ENCODE measurements around the gene PRKAR2B.
"Not testable (repeated sequence)": the region's sequence is repeated elsewhere in the genome, so short reads cannot be mapped to it uniquely, and the experiment has no call there.

The PRKAR2B gene

DNA sequence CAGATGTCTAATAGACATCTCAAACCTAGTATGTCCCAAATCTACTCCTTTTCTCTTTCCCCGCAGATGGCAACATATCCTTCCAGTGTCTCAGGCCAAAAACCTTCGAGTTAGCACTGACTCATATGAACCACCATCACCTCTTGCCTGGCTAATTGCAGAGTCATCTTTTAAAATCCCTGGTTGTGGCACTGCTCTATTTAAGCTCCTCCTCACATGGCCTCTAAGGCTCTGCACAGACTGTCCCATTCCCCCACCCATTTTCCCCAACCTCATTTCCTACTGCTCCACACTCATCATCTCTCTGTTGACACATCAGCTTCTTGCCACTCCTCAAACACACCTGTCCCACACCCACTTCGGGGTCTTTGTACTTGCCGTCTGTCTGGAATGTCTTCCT lies 107.5 kb downstream of the PRKAR2B start:
- Histone ChIP-seq H3K4me3 (ENCODE audit: low read depth in 1 of 2, low read length in 2 of 2) (no peak overlapping the region), H3K27ac (ENCODE audit: low read depth, low read length) (no peak overlapping the region), H3K9me3 (ENCODE audit: control insufficient read depth in 1 of 2, low read length in 2 of 2) (no peaks in the 10 kb centered on the region), H3K27me3 (ENCODE audit: control insufficient read depth in 1 of 2, insufficient read depth in 2 of 2, low read length in 2 of 2) (no peaks in the 10 kb centered on the region), H3K4me1 (ENCODE audit: control insufficient read depth in 1 of 2, insufficient read depth in 2 of 2, low read length in 2 of 2) (no peaks in the 10 kb centered on the region), H3K9ac (ENCODE audit: low read depth in 1 of 2, low read length in 2 of 2) (no peak overlapping the region), H3K36me3 (ENCODE audit: control insufficient read depth in 1 of 2, insufficient read depth in 2 of 2, low read length in 2 of 2) (no peaks in the 10 kb centered on the region)

DNA sequence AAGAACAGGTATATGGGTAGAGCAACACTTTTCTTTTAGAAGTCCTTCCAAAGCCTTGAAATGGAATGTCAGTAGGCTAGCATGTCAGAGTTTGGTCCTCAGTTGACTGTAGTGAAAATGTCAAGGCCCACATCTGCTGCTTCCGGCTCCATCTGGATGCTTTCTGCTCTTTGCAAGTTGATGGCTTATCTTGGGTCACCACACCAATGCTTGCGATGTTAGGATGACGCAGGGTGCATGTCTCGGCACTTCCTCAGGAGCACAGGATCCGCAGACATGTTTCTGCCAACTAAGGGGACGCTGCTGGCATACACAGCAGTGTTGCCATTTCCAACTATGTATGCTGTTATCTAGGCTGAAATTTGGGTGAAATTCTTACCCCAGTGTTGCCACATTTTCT lies 110.3 kb downstream of the PRKAR2B start:
- Histone ChIP-seq H3K27ac (ENCODE audit: low read depth, low read length) (no peak overlapping the region), H3K9ac (ENCODE audit: low read depth in 1 of 2, low read length in 2 of 2) (no peak overlapping the region), H3K27me3 (ENCODE audit: control insufficient read depth in 1 of 2, insufficient read depth in 2 of 2, low read length in 2 of 2) (no peaks in the 10 kb centered on the region), H3K9me3 (ENCODE audit: control insufficient read depth in 1 of 2, low read length in 2 of 2) (no peaks in the 10 kb centered on the region), H3K36me3 (ENCODE audit: control insufficient read depth in 1 of 2, insufficient read depth in 2 of 2, low read length in 2 of 2) (no peaks in the 10 kb centered on the region), H3K4me3 (ENCODE audit: low read depth in 1 of 2, low read length in 2 of 2) (no peak overlapping the region), H3K4me1 (ENCODE audit: control insufficient read depth in 1 of 2, insufficient read depth in 2 of 2, low read length in 2 of 2) (no peaks in the 10 kb centered on the region)

DNA sequence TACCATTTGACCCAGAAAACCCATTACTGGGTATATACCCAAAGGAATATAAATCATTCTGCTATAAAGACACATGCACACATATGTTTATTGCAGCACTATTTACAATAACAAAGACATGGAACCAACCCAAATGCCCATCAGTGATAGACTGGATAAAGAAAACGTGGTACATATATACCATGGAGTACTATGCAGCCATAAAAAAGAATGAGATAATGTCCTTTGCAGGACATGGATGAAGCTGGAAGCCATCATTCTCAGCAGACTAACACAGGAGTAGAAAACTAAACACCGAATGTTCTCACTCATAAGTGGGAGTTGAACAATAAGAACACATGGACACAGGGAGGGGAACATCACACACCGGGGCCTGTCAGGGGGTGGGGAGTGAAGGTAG lies 111.2 kb downstream of the PRKAR2B start:
- H3K4me3 ChIP-seq (ENCODE audit: low read depth in 1 of 2, low read length in 2 of 2); H3K4me1 ChIP-seq (ENCODE audit: control insufficient read depth in 1 of 2, insufficient read depth in 2 of 2, low read length in 2 of 2); H3K9me3 ChIP-seq (ENCODE audit: control insufficient read depth in 1 of 2, low read length in 2 of 2); H3K27me3 ChIP-seq (ENCODE audit: control insufficient read depth in 1 of 2, insufficient read depth in 2 of 2, low read length in 2 of 2); H3K27ac ChIP-seq (ENCODE audit: low read depth, low read length); H3K36me3 ChIP-seq (ENCODE audit: control insufficient read depth in 1 of 2, insufficient read depth in 2 of 2, low read length in 2 of 2); H3K9ac ChIP-seq (ENCODE audit: low read depth in 1 of 2, low read length in 2 of 2): not testable (repeated sequence)

DNA sequence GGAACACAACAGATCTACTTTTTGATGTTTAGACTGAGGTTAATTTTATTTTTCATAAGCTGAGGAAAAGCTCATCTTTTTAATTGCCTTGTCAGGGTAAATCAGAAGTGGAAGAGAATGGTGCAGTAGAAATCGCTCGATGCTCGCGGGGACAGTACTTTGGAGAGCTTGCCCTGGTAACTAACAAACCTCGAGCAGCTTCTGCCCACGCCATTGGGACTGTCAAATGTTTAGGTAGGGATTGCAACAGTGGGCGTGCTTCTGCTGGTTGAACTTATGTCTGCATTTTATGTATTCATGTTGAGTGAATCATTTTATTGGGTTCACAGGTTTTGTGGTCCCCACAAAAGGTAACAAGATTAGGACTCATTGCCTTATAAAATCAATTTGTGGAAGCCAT lies 112.6 kb downstream of the PRKAR2B start:
- Histone ChIP-seq H3K9me3 (ENCODE audit: control insufficient read depth in 1 of 2, low read length in 2 of 2) (no peaks in the 10 kb centered on the region), H3K4me3 (ENCODE audit: low read depth in 1 of 2, low read length in 2 of 2) (no peak overlapping the region), H3K27me3 (ENCODE audit: control insufficient read depth in 1 of 2, insufficient read depth in 2 of 2, low read length in 2 of 2) (no peaks in the 10 kb centered on the region), H3K27ac (ENCODE audit: low read depth, low read length) (no peak overlapping the region), H3K4me1 (ENCODE audit: control insufficient read depth in 1 of 2, insufficient read depth in 2 of 2, low read length in 2 of 2) (no peaks in the 10 kb centered on the region), H3K9ac (ENCODE audit: low read depth in 1 of 2, low read length in 2 of 2) (no peak overlapping the region), H3K36me3 (ENCODE audit: control insufficient read depth in 1 of 2, insufficient read depth in 2 of 2, low read length in 2 of 2) (no peaks in the 10 kb centered on the region)

DNA sequence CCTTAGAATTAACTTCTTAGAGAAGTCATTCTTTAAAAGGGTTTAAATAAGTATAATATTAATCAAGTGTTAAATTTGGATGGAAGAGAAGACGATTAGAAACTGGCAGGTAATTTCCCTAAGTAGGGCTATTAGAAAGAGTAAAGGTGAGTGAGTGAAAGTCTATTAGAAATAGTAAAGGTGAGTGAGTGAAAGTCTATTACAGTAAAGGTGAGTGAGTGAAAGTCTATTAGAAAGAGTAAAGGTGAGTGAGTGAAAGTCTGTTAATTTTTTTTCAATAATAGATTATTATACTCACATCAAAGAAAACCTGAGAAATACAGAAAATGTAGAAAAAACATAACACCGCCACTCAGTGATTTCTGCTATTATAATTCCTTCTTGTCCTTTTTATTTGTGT lies 113.5 kb downstream of the PRKAR2B start:
- H3K36me3 ChIP-seq (ENCODE audit: control insufficient read depth in 1 of 2, insufficient read depth in 2 of 2, low read length in 2 of 2): no peaks in the 10 kb centered on the region
- no peaks in the 10 kb centered on the region for H3K27me3 ChIP-seq (ENCODE audit: control insufficient read depth in 1 of 2, insufficient read depth in 2 of 2, low read length in 2 of 2)

DNA sequence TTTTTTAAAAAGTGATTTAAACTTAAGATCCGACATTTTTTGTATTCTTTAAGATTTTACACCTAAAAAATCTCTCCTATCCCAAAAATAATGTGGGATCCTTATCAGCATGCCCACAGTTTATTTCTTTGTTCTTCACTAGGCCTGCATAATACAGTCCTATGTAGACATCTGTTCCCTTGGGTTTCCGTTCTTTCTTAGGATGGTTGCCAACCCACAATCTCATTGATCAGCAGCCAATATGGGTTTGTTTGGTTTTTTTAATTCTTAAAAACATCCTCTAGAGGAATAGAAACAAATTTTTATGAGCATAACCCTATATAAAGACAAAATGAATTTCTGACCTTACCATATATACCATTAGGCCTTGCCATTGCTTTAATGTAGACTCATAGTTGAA lies 115.9 kb downstream of the PRKAR2B start:
- Histone ChIP-seq H3K4me1 (ENCODE audit: control insufficient read depth in 1 of 2, insufficient read depth in 2 of 2, low read length in 2 of 2) (peaks cover 0 to 5% of the 10 kb centered on the region in 2 donors), H3K36me3 (ENCODE audit: control insufficient read depth in 1 of 2, insufficient read depth in 2 of 2, low read length in 2 of 2) (no peaks in the 10 kb centered on the region), H3K27ac (ENCODE audit: low read depth, low read length) (no peak overlapping the region), H3K9me3 (ENCODE audit: control insufficient read depth in 1 of 2, low read length in 2 of 2) (no peaks in the 10 kb centered on the region), H3K4me3 (ENCODE audit: low read depth in 1 of 2, low read length in 2 of 2) (no peak overlapping the region), H3K9ac (ENCODE audit: low read depth in 1 of 2, low read length in 2 of 2) (no peak overlapping the region), H3K27me3 (ENCODE audit: control insufficient read depth in 1 of 2, insufficient read depth in 2 of 2, low read length in 2 of 2) (no peaks in the 10 kb centered on the region)

More for the DNA sequence above, 113.5 kb downstream of the PRKAR2B start:
- H3K27ac ChIP-seq (ENCODE audit: low read depth, low read length): no peak overlapping the region
- no peaks in the 10 kb centered on the region for H3K4me1 ChIP-seq (ENCODE audit: control insufficient read depth in 1 of 2, insufficient read depth in 2 of 2, low read length in 2 of 2)
- H3K9ac ChIP-seq (ENCODE audit: low read depth in 1 of 2, low read length in 2 of 2): no peak overlapping the region
- no peaks in the 10 kb centered on the region for H3K9me3 ChIP-seq (ENCODE audit: control insufficient read depth in 1 of 2, low read length in 2 of 2)
- no peak overlapping the region for H3K4me3 ChIP-seq (ENCODE audit: low read depth in 1 of 2, low read length in 2 of 2)

DNA sequence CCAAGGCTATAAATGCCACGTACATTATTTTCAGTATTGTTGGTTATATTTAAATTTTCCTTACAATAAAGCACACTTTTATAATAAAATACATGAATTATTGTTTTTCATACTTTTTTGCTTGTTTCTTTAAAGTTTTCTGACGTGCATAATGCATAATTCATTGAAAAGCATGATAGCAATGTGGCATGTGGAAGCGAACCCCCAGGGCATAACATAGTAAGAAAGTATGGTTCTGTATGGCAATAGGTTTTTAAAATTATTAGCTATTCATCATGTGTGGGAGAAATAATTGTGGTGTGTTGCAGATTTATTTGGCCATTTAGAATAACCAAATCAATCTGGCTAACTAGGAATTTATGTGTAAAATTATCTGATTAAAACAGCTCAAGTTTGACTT lies 116.9 kb downstream of the PRKAR2B start:
- no peaks in the 10 kb centered on the region for H3K9me3 ChIP-seq (ENCODE audit: control insufficient read depth in 1 of 2, low read length in 2 of 2)
- H3K4me3 ChIP-seq (ENCODE audit: low read depth in 1 of 2, low read length in 2 of 2): no peak overlapping the region
- peaks cover 0 to 6% of the 10 kb centered on the region in 2 donors for H3K4me1 ChIP-seq (ENCODE audit: control insufficient read depth in 1 of 2, insufficient read depth in 2 of 2, low read length in 2 of 2)
- no peak overlapping the region for H3K27ac ChIP-seq (ENCODE audit: low read depth, low read length)
- H3K9ac ChIP-seq (ENCODE audit: low read depth in 1 of 2, low read length in 2 of 2): no peak overlapping the region
- no peaks in the 10 kb centered on the region for H3K36me3 ChIP-seq (ENCODE audit: control insufficient read depth in 1 of 2, insufficient read depth in 2 of 2, low read length in 2 of 2)
- no peaks in the 10 kb centered on the region for H3K27me3 ChIP-seq (ENCODE audit: control insufficient read depth in 1 of 2, insufficient read depth in 2 of 2, low read length in 2 of 2)

DNA sequence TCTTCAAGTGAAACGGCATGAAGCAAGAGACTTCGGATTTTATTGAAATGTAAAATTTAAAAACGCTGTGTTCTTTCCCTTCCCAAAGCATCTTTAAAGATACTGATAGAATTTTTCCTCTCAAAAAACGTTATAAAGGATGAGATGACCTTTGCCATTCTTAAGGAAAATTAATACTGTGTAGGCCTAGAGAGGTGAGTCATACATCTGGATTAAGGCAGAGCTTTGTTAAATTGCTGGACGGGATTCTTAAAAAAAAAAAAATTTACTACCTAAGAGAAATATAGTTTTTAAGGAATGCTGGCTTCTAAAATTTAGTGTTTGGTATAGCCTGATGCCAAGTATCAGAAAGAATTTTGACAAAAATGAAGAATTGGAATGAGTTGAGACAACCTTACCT lies 118.0 kb downstream of the PRKAR2B start:
- no peak overlapping the region for H3K9ac ChIP-seq (ENCODE audit: low read depth in 1 of 2, low read length in 2 of 2)

DNA sequence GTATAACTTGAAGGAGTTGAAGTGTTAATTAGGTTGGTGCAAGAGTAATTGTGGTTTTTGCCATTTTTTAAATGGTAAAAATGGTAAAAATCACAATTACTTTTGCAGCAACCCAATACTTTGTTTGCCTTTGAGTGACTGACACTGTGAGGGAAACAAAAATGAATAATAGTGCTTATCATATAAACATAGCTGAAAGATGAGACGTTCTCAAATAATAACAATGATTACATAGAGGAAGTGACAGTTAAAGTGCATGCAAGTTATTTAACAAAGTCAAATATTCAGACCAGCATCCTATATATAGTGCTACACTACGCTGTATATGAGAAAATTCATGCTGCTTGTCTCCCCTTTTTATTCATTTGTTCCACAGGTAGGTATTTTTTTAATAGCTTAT lies 119.6 kb downstream of the PRKAR2B start:
- Histone ChIP-seq H3K36me3 (ENCODE audit: control insufficient read depth in 1 of 2, insufficient read depth in 2 of 2, low read length in 2 of 2) (no peaks in the 10 kb centered on the region), H3K27ac (ENCODE audit: low read depth, low read length) (no peak overlapping the region), H3K4me3 (ENCODE audit: low read depth in 1 of 2, low read length in 2 of 2) (no peak overlapping the region), H3K4me1 (ENCODE audit: control insufficient read depth in 1 of 2, insufficient read depth in 2 of 2, low read length in 2 of 2) (peaks cover 0 to 6% of the 10 kb centered on the region in 2 donors), H3K9ac (ENCODE audit: low read depth in 1 of 2, low read length in 2 of 2) (no peak overlapping the region), H3K9me3 (ENCODE audit: control insufficient read depth in 1 of 2, low read length in 2 of 2) (no peaks in the 10 kb centered on the region), H3K27me3 (ENCODE audit: control insufficient read depth in 1 of 2, insufficient read depth in 2 of 2, low read length in 2 of 2) (no peaks in the 10 kb centered on the region)

More for the DNA sequence above, 118.0 kb downstream of the PRKAR2B start:
- no peaks in the 10 kb centered on the region for H3K36me3 ChIP-seq (ENCODE audit: control insufficient read depth in 1 of 2, insufficient read depth in 2 of 2, low read length in 2 of 2)
- no peak overlapping the region for H3K4me3 ChIP-seq (ENCODE audit: low read depth in 1 of 2, low read length in 2 of 2)
- no peak overlapping the region for H3K27ac ChIP-seq (ENCODE audit: low read depth, low read length)
- no peaks in the 10 kb centered on the region for H3K27me3 ChIP-seq (ENCODE audit: control insufficient read depth in 1 of 2, insufficient read depth in 2 of 2, low read length in 2 of 2)
- H3K4me1 ChIP-seq (ENCODE audit: control insufficient read depth in 1 of 2, insufficient read depth in 2 of 2, low read length in 2 of 2): peaks cover 0 to 6% of the 10 kb centered on the region in 2 donors
- H3K9me3 ChIP-seq (ENCODE audit: control insufficient read depth in 1 of 2, low read length in 2 of 2): no peaks in the 10 kb centered on the region

DNA sequence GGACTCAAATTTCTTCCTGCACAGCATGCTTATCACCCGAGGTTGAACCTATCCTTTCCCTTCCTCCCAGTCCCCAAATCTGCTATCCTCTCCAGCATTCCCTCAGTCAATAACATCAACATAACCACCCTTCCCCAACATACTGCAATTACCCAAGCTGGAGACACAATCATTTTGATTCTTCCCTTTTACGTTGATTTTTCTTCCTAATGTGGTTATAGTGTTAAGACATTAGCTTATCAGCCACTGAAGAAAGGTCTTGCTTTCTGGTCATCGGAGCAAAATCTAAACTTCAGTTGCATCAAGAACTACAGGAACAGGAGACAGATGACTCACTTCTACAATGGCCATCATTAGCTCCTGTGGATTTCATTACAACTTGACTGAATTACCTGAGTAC lies 120.8 kb downstream of the PRKAR2B start:
- H3K9ac ChIP-seq (ENCODE audit: low read depth in 1 of 2, low read length in 2 of 2): no peak overlapping the region
- peaks cover 0 to 8% of the 10 kb centered on the region in 2 donors for H3K4me1 ChIP-seq (ENCODE audit: control insufficient read depth in 1 of 2, insufficient read depth in 2 of 2, low read length in 2 of 2)
- H3K27me3 ChIP-seq (ENCODE audit: control insufficient read depth in 1 of 2, insufficient read depth in 2 of 2, low read length in 2 of 2): no peaks in the 10 kb centered on the region
- no peak overlapping the region for H3K4me3 ChIP-seq (ENCODE audit: low read depth in 1 of 2, low read length in 2 of 2)
- H3K36me3 ChIP-seq (ENCODE audit: control insufficient read depth in 1 of 2, insufficient read depth in 2 of 2, low read length in 2 of 2): no peaks in the 10 kb centered on the region
- no peak overlapping the region for H3K27ac ChIP-seq (ENCODE audit: low read depth, low read length)
- no peaks in the 10 kb centered on the region for H3K9me3 ChIP-seq (ENCODE audit: control insufficient read depth in 1 of 2, low read length in 2 of 2)
